GM18505 (cell line): Measurements from ENCODE around the gene ZNF143.
A peak's percentile ranks its signal among the peaks of the same experiment; 100 is the strongest.

ENCODE experiments used
- ATAC-seq: cut with Tn5 transposase; IDR thresholded peaks from one replicate; pipeline ENCODE4 v1.9.1; 2021; ENCODE audit not compliant: unreplicated experiment
- POLR2A ChIP-seq: IDR thresholded peaks from 4 replicates; pipeline ENCODE4 v1.6.1; 2011; ENCODE audit warnings: borderline replicate concordance; ENCODE audit not compliant: insufficient read depth, insufficient read length; ENCODE audit errors: extremely low read depth

The ZNF143 gene

GRCh38 chr11:9570313-9571025 is 109.7 kb downstream of the ZNF143 start:
- no peak for TF ChIP-seq POLR2A
- ATAC-seq: no peak

- ATAC-seq: no peak
- no peak for TF ChIP-seq POLR2A
These were observed 110.4 kb downstream of the ZNF143 start for GRCh38 chr11:9571071-9571762.

- no peak for ATAC-seq
- no peak for TF ChIP-seq POLR2A
These were observed 110.9 kb downstream of the ZNF143 start for GRCh38 chr11:9571763-9572115.

- peak; percentile 86 for ATAC-seq
These were observed 112.4 kb downstream of the ZNF143 start, which contains the start of gene WEE1 for GRCh38 chr11:9573052-9573774. WEE1 (plus strand) TSS chr11:9573670; CDS start chr11:9573934, 264 bp downstream.

GRCh38 chr11:9573775-9574621 is 113.2 kb downstream of the ZNF143 start:
- no peak for TF ChIP-seq POLR2A
- ATAC-seq: peak; percentile 5

More at GRCh38 chr11:9573052-9573774, 112.4 kb downstream of the ZNF143 start, which contains the start of gene WEE1:
- TF ChIP-seq POLR2A: peak; percentile 51

- TF ChIP-seq POLR2A: peak; percentile 2
- no peak for ATAC-seq
These were observed 113.9 kb downstream of the ZNF143 start for GRCh38 chr11:9574622-9575259.

DNA sequence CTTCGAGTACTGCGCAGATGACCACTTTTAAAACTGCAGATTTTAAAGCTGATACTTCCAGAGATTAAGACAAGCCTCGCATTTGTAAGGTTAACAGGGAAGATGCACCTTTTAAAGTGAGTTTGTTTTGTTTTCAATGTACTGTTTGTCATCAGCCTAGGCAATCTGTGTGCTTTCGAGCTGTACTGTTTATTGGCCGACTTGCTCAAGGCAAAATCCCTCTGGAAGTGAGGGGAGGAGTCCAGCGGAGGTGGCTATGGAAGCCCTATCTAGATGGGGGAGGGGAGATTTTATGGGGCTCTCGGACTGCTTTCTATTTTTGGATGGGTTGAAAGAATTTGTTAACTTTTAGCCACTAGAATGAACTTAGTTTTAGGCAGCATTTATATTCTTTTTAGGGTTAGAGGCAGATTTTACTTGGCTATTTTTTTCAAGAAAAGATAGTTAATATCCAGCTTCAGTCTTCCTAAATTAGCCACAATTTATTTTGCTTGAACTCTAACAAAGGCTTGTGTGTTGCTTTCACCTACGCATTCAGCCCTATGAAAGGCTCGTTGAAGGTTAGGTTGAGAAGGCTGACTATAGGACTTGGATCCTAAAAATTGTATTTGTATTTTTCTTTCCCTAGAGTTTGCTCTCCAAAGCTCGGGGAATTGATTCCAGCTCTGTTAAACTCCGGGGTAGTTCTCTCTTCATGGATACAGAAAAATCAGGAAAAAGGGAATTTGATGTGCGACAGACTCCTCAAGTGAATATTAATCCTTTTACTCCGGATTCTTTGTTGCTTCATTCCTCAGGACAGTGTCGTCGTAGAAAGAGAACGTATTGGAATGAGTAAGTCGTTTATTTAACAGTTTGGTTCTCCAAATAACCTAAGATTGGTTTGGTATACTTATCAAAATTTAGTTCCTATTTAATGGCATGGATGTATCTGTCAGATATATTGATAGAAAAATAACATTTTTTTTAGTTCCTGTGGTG is 114.7 kb downstream of the ZNF143 start:
- no peak for ATAC-seq
- no peak for TF ChIP-seq POLR2A

DNA sequence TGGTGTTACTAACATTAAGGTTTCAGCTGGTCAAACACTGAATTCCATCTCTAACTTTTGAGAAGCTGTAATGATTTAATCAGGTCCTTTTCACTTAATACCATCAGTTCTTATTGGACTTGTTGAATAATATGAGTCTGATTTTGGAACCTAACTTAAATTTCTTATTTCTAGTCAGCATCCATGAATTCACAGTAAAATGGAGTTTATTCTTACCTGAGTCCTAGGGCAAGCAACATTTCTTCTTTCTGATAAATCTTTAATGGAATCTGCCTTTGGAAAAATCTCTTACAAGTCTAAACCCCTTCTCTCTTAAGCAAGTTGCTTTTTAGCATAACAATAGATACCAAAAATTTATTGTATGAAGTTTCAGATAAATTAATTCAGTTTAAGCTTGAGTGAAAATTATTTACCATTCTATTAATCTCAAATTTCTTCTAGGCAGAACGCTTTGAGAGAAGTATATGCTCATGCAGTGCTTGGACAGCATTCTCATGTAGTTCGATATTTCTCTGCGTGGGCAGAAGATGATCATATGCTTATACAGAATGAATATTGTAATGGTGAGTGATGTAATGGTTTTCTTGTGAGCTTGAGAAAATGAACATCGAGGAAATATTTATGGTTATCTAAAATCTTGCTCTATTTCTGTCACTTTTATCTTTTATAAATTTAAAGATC is 116.0 kb downstream of the ZNF143 start:
- ATAC-seq: no peak
- TF ChIP-seq POLR2A: peak; percentile 32

- TF ChIP-seq POLR2A: no peak
- ATAC-seq: no peak
These were observed 116.7 kb downstream of the ZNF143 start for GRCh38 chr11:9577556-9577955.
